ENCODE results near the gene PRX.
"Not testable (repeated sequence)": the region's sequence is repeated elsewhere in the genome, so short reads cannot be mapped to it uniquely, and the experiment has no call there.

The PRX gene

DNA sequence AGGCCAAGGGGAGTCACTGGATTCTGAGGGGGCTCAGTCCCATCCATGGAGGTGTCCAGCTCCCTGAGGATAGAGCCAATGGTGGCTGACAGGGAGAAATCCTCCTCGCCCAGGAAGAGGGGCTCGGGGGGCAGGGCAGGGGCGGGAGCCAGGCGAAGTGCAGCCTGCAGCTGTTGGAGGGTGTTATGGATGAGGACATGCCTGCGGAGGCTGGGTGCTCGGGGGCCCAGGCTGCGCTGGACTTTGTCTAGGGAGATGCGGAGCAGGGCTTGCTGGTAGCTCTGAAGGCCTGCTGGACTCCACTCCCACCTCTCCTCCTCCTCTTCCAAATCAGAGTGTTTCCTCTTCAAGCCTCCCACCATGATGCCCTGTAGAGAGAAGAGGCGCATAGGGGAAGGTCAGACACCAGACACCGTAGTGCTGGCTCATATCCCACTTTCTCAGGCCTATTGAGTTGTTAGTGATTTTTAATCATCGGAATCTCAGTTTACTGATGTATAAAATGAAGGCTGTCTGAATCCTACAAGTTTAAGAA, 28.6 kb upstream of the PRX start:
- DNase-seq (ENCODE audit: low spot score), result no peak

DNA sequence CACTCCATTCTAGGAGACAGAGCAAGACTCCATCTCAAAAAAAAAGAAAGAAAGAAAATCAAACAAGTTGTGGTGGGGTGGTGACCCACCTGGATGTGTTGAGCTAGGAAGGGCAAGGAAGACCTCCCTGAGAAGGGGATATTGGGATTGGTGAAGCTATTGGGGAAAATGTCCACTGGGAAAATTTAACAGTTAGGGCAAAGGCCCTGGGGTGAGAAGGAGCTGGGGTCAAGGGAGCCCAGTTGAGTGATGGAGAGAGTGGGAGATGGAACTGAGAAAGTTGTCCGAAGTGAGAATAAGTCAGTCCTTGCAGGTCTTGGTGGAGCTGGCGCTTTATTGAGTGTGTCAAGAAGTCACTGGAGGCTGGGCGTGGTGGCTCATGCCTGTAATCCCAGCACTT, 25.1 kb upstream of the PRX start:
- DNase-seq (ENCODE audit: low spot score), result no peak

DNA sequence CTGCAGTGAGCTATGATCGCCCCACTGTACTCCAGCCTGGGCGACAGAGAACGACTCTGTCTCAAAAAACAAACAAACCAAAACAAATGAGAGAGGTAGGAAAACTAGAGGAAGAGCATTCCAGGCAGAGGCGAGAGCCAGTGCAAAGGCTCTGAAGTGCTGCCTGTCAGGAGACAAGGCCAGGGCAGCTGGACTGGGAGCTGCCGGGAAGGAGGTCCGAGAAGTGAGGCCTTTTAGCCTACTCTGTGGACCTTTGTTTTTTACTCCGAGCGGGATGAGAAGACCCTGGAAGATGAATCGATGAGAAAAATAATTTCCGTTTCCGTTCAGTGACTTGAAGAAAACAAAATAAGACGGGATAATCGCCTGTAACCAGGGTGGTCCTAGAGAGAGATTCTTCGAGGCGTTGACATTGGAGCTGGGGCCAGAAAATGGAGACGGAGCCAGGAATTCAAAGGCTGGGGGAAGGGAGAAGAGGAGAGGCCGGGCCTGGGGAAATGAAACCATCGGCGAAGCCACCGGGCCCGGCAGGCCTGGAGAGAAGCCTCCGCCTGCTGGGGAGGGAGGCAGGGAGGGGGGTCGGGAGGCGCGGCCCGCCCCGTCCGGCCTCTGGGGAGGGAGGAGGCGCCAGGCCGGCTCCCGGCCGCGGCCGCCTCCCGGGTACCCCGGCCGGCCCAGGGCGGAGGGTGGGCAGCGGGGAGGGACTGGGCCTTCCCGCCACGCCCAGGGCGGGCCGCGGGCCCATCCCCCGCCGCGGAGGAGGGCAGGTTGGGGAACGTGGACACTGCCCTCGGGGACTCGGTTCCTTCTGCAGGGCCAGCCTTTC, 20.4 kb upstream of the PRX start:
- DNase-seq (ENCODE audit: low spot score), result peak; percentile 94

DNA sequence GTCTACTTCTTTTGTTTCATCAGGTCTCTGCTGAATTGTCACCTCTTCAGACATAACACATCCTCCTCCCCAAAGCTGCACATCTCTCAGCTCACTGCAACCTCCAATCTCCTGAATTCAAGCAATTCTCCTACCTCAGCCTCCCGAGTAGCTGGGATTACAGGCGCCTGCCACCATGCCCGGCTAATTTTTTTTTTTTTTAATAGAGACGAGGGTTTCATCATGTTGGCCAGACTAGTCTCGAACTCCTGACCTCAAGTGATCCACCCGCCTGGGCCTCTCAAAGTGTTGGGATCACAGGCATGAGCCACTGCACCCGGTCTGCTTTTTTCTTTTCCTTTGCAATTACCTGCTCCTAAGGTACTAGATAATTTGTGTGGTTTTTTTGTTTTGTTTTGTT, 19.6 kb upstream of the PRX start:
- not testable (repeated sequence) for DNase-seq (ENCODE audit: low spot score)

DNA sequence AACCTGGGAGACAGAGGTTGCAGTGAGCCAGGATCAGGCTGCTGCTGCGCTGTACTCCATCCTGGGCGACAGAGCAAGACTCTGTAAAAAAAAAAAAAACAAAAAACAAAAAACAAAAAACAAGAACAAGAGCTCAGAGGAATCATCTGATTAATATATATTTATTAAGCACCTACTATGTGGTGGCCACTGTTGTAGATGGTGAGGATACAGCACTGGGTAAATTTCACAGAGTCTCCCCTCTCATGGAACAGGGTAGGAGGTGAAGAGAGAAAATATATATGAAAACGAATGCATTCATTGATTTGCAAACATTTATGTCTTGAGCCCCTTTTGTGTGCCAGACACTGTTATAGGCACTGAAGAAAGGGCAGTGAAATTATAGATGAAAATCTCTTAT, 18.5 kb upstream of the PRX start:
- DNase-seq (ENCODE audit: low spot score), result no peak

DNA sequence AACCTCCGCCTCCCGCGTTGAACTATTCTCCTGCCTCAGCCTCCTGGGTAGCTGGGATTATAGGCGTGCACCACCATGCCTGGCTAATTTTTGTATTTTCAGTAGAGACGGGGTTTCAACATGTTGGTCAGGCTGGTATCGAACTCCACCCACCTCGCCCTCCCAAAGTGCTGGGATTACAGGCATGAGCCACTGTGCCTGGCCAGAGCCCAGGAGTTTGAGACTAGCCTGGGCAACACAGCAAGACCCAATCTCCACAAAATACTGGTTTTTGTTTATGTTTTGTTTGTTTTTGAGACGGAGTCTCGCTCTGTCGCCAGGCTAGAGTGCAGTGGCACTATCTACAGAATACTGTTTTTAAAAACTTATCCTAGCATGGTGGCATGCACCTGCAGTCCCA, 17.1 kb upstream of the PRX start:
- not testable (repeated sequence) for DNase-seq (ENCODE audit: low spot score)

DNA sequence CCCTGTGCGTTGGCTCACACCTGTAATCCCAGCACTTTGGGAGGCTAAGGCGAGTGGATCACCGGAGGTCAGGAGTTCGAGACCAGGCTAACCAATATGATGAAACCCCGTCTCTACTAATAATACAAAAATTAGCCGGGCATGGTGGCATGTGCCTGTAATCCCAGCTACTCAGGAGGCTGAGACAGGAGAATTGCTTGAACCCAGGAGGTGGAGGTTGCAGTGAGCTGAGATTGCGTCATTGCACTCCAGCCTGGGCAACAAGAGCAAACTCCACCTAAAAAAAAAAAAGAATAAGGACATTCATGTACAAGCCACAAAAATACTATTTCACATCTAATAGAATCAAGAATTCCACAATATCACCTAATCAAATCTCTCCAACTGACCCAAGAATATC, 15.0 kb upstream of the PRX start:
- DNase-seq (ENCODE audit: low spot score), result not testable (repeated sequence)

- peak; percentile 98 for DNase-seq (ENCODE audit: low spot score)
These were observed 12.5 kb upstream of the PRX start, which contains the start of gene SERTAD1 for GRCh38 chr19:40425450-40426287. Gene SERTAD1, minus strand, starts transcription at chr19:40425992. Its CDS starts 2,446 bp downstream, at chr19:40423546.

- no peak for DNase-seq (ENCODE audit: low spot score)
These were observed 11.7 kb upstream of the PRX start for GRCh38 chr19:40424637-40425449.

- no peak for DNase-seq (ENCODE audit: low spot score)
These were observed 10.8 kb upstream of the PRX start for GRCh38 chr19:40423938-40424337.

DNA sequence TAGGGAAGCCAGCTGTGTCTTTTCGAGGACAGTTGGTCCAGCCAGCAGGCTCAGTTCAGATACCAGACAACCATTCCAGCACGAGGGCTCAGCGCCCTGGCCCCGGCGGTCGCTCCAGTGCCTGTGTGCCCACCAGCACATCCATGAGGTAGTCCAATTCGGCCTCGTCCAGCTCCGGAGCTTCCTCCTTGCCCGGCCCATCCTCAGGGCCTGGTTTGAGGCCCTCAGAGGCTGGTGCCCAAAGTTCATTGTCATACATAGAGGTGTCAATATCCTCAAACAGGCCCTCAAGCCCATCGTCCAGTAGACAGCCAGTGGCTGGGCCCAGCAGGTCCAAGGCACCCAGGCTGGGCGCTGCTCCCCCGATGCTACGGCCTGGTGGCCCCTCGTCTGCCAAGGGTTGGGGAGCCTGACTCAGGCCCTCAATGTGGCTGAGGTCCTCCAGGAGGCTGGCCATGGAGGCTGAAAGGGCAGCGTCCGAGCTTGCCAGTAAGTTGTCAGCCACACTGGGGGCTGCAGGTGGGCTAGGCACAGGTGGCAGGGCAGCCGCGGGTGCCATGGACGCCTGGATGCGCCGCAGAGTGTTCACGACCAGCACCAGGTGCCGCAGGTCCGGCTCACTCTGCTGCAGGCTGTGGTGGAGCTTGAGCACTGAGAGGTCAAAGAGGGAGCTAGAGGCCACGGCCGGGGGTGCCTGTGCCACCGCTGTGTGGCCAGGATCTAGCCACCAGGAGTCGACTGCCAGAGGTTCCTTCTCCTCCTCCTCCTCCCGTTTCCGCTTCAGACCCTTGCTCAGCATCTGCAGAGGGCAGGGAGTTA, 9.8 kb upstream of the PRX start:
- DNase-seq (ENCODE audit: low spot score), result no peak

GRCh38 chr19:40421993-40422747, 9.0 kb upstream of the PRX start:
- DNase-seq (ENCODE audit: low spot score), result no peak

DNA sequence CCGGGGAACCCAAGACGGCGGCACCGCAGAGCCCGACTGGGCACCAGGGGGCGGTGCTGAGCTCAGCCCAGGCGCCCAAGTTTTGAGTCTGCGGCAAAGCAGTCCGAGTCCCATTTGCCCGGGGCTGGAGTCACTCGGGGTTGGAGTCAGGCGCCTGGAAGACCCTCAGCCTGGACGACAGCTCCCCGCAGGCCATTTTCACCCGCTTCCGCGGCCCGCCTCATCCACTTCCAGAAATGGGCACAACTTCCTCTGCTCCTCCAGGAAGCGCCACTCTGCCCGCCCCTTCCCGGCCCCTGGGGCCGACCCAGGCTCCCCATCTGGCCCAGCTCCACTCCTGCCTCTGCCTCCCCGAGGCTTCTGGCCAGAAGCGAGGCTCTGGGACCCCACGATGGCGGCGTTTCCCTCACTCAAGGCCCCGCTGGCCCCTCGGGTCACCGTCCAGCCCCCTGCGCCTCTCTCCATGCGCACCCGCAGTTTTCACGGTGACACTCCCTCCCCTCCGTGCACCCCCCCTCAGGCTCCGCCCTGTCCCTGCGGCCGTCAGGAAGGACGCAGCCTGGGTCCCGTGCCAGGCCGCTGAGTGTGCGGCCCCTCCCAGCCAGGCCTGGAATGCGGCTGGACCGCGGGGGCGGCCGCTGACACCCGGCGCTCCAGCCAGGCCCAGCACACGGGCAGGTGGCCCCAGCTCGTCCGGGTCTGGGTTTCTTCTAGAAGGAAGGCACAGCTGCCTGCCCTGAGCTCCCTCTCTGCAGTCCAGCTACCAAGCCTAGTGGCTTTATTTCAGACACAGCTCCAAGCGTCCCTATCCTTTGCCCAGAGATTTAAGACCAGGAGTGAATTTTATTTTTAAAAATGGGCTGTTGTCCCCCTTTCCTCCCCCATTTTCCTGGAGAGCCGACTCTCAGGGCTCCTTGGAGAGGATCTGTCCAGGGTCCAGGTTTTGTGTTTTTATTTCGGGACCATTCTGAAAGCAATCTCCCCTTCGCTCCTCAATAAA, 7.9 kb upstream of the PRX start:
- peak; percentile 95 for DNase-seq (ENCODE audit: low spot score)

DNA sequence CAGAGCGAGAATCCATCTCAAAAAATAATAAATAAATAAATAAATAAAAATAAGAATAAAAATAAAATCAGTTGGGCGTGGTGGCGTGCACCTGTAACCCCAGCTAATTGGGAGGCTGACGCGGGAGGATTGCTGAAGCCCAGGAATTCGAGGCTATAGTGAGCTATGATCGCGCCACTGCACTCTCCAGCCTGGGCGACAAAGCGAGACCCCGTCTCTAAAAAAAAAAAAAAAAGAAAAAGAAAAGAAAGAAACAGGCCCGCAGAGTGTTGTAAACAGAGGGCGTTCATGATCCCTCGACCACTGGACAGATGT, 7.2 kb upstream of the PRX start:
- no peak for DNase-seq (ENCODE audit: low spot score)

DNA sequence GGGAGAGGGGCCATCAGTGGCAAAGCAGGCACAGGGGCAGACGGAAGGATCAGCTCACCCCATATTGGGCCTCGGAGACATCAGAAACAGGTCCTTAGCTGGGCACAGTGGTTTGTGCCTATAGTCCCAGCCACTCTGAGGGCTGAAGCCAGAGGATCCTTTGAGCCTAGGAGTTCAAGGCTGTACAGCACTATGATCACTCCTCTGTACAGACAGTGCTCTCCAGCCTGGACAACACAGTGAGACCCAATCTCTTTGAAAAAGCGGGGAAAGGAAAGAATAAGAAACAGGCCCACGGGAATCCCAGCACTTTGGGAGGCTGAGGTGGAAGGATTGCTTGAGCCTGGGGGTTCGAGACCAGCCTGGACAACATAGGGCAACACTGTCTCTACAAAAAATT, 6.6 kb upstream of the PRX start:
- no peak for DNase-seq (ENCODE audit: low spot score)

- no peak for DNase-seq (ENCODE audit: low spot score)
These were observed 6.0 kb upstream of the PRX start for GRCh38 chr19:40419066-40419612.

GRCh38 chr19:40418040-40418439, 4.9 kb upstream of the PRX start:
- DNase-seq (ENCODE audit: low spot score), result no peak

DNA sequence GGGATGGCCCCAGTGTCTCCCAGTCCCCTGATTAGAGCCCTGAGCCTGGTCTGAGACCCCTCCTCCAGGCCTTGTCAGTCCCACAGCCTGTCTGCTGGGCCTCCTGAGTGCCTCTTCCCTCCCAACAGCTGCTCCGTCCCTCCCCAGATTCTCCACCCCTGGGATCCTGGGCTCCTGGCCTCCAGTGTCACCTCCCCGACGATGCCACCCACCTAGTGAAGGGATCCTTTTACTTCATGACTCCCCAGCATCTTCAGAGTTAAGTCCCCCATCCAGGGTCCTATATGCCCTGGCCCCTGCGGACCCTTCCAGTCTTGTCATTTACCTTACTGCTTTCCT, 4.4 kb upstream of the PRX start:
- no peak for DNase-seq (ENCODE audit: low spot score)
